GM04504 (cell line): ENCODE measurements around the gene FBN2.

Experiments
- DNase-seq: peaks from one replicate; pipeline ENCODE4 v3.0.0-alpha.2; 2012; ENCODE audit warnings: low read depth

FBN2 gene

DNA sequence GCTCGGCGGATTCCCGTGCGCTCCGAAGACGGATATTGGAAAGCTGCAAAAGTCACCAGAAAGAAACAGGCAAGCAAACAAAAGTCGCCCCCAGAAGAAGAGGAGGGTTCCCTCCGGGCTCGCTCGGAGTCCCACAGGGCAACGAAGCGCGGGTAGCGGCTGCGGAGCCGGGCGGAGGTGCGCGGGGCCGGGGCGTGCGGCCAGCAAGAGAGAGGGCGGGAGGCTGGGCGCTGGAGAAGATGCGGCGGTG is at the start of gene FBN2:
FBN2 (minus strand) TSS at position 246 of the 250 bp plus-strand sequence. CDS start 642 bp downstream, outside the sequence.
- no peak for DNase-seq

DNA sequence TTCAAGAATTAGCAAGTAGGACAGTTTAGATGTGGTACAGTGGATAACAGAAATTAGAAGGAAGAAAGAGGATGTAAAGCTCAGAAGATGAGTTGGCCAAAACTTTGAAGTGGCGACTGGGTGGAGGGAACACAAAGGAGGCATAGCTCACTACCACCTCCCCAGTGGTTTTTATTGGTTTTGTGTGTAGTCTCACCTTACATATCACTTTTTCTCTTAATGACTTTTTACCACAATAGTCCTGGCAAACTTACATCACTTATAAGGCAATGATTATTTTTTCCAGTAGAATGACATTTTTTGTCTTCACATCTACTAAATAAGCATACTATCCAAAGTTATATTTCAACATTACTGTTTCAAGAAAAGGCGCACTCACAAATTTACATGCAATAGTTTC is 49.2 kb upstream of the FBN2 start:
- no peak for DNase-seq

DNA sequence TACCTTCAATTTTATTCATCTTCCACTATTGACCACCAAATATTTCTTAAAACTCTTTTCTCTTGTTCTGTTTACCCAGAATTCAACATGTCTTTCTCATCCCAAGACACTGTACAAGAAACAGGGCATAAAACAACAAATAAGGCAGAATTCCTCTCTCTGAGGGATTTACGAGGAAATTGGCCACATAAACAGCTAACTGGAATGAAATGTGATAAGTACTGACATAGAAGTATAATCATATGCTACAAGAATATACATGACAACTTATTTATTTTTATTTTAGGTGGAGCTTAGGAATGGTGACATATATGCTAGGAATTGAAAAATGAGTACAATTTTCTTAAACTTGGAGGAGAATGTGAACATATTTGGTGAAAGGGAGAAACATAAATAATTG is 48.8 kb upstream of the FBN2 start:
- DNase-seq = no peak

DNA sequence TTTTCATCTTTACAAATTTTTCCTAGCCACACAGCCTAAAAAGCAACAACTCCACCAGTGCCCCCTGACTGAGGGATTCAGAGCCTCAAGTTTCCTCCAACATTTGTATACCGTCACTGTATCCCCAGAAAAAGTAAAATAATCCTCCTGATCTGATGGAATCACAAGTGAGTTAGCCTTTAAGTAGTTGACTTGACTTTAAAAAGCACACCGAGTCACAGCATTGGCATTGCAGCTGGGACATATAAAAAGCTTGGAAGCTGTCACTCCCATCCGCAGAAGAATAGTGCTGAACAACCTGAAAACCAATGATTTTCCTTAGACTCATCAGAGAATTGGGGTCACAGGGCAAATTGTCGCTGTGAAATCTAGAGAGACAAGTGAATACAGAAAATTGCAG is 41.6 kb upstream of the FBN2 start:
- no peak for DNase-seq

DNA sequence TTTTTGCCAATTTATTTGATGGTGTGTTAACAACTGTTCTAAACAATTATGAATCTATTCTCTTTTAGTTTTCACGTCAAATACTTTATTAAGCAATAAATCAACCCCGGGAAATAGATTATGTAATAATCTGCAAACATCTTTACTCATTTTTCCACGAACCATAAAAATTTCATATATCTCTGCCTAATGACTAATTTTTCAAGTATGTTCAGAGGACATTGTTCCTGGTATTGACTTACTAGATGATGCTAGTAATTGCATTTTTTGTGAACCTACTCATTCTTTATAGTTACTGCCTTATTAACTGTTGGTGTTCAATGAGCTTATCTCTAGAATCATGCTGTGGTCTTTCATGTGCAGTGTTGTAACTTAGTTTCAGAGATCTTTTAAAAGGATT is 41.0 kb upstream of the FBN2 start:
- DNase-seq = peak; percentile 2

DNA sequence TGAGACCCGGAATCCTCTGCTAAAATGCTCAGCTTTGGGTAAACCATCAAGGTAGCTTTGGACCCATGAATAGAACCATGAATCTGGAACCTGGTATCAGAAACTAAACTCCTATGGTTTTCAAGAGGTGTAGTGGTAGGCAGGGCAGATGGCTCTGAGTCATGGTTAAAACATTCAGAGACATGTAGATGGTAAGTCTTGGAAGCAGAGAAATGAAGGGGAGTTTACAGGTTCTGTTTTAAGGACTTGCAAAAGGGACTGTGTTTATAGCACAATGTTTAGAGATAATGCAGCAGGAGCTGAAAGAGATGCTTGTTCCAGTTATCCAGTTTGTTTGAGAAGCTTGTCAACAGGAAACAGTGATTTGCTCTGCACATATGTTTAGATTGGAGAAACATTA is 36.0 kb upstream of the FBN2 start:
- DNase-seq = no peak

DNA sequence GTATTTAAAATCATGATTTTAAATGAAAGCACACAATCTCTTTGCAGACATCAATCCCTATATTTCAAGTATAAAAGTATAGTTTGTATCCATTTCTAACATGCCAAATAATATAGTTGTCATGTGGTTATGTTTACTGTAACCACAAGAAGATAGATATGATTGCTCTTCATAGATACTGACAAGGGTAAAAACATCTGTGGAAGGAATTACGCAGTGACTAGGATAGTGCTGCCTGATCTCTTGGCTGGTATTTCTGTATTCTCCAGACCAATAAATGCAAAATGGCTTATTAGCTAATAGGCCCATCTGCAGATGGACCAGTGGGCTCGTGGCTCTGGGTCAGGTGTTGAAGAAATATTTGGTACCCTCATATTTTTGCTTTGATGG is 34.9 kb upstream of the FBN2 start:
- DNase-seq = no peak

DNA sequence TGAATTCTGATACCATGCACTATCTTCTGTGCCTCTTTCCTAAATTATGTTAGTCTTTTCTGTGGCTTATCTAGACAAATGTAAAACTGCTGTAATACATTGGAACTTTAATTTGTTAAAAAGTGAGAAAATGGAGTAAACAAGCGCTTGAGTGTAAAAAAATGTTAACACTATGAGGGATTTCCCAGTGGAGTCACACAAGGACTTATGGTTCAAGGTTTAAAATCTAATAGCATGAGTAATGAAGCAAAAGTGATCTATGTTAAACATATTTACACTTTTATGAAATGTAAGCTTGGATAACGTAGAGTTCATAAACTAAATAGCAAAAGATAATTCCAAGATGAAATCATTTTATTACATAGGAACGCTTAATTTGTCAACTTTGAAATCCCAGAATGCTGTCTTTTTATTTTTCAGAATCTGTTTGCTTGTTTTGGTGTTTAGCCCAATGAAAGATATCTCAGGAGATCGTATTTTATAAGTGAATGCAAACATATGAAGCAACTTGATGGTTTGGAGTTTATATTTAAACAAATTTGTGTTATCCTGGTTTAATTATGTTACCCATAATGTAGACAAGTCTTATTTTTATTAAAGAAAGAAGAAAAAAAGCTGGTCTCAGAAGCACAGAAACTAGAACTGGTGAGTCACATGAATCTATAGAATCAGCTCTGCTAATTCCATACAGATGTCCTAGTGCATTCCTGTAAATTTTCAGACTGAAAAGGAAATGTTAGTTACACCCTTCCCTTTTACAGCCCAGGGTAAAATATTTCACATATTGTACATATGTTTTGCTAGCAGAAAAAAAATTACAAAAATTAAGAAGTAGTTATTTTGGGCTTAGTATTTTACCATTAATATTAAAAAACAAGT is 34.2 kb upstream of the FBN2 start:
- DNase-seq = no peak

DNA sequence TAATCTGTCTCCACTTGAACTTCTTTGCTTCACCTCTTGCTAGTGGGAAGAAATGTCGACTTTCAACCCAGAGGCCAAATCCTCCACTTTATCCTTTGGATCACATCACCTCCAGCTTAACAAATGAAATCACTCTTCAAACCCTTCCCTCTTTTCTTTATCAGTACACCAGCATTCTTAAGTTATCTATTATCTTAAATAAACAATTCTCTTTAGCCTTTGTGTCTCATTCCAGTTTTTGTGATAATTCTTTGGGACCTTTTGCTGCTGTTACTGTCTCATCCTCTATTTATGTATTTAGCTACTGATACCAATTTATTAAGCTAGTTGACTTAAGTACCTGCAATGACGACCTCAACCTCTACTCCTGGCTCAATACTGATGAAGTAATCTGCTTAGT is 28.1 kb upstream of the FBN2 start:
- no peak for DNase-seq

DNA sequence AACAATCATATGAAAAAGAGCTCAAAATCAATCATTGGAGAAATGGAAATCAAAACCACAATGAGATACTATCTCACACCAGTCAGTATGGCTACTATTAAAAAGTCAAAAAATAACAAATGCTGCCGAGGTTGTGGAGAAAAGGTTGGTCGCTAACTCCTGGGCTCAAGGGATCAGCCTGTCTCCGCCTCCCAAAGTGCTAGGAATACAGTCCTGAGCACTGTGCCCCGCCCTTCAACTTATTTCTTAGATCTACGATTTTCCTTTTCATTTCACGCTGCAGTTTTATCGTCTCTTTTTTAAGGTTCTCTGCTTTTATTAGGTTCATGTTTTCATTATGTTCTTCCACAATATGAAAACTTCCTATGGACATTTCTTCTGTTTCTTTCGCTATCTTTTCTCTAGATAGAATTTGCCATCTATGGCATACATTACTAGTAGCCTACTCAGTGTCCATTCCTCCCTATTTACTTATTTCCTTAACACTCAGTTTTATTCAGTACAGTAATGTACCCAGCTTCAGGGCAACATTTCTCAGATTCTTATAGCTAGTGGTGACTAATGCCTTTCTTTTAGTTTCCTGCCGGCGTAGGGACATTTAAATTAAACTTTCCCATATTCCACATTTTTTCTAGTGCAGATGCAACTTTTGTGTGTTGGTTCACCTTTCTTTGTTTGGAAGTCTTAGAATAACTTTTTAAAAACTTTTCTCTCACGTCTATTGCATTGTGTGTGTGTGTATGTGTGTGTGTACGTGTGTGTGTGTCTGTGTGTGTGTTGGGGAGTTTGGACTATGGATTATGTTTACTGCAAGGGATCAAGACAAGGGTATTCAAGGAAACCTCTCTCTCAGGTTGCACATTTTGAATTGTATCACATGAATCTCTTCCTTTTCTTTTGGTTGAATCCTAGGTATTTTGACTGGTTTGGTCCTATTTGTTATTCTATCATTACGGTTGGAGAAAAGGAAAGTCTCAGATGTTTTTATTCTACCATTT is 21.6 kb upstream of the FBN2 start:
- DNase-seq = no peak

DNA sequence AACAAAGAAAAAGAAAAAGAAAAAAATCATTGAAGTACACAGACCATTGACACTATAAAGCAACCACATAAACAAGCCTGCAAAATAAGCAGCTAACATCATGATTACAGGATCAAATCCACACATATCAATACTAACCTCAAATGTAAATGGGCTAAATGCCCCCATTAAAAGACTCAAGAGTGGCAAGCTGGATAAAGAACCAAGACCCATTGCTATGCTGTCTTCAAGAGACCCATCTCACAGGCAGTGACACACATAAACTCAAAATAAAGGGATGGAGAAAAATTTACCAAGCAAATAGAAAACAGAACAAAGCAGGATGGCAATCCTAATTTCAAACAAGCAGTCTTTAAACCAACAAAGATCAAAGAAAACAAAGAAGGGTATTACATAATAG is 15.7 kb upstream of the FBN2 start:
- DNase-seq = no peak

DNA sequence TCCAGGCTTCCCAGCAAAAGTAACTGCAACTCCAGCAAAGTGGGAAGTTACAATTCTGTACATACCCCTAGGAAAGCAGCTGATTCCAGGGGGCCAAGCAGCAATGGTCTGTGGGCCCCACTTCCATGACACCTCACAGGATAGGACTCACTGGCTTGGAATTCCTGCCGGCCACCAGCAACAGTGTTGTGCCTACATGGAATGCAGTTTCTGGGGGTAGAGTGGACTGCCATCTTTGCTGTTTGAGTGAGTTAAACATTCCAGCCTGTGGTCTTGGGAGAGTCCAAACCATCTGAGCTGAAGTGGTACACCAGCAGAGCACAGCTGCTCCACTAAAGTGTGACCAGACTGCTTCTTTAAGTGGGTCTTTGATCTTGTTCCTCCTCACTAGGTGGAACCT is 13.4 kb upstream of the FBN2 start:
- no peak for DNase-seq

DNA sequence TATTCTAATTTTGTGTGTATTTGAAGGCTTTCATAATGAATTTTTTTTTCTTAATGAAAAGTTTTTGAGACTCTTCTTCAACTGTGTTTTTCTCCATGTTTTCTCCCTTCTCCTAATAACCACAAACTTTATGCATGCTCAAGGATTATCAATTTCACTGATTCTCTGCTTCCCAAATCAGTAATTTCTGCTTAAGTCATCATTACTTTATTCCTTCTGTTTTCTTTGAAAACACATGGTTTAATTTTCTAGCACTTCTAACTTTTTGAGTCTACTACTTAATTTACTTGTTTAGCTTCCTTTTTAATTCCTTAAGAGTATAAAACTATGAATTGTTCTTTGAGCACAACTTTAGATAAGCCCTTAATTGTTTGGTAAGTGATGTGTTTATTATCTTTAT is 11.5 kb upstream of the FBN2 start:
- no peak for DNase-seq

DNA sequence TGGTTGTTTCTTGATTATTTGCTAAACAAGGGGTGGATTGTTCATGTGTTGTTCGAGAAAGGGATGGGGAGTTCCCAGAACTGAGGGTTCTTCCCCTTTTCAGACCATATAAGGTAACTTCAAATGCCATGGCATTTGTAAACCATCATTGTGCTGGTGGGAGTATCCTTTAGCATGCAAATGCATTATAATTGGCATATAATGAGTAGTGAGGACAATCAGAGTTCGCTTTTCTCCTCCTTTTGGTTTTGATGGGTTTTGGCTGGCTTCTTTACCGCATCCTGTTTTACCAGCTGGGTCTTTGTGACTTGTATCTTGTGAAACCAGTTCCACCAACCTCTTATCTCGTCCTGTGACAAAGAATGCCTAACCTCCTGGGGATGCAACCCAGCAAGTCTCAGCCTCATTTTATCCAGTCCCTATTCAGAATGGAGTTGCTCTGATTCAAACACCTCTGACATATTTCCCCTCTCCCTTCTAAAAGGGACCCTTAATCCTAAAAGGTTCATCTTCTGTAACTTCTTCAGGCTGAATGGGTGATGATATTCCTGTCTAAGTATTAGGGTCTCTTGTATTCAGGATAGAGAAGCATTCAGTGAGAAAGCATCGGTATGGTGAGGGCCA is 8.7 kb upstream of the FBN2 start:
- DNase-seq = no peak

DNA sequence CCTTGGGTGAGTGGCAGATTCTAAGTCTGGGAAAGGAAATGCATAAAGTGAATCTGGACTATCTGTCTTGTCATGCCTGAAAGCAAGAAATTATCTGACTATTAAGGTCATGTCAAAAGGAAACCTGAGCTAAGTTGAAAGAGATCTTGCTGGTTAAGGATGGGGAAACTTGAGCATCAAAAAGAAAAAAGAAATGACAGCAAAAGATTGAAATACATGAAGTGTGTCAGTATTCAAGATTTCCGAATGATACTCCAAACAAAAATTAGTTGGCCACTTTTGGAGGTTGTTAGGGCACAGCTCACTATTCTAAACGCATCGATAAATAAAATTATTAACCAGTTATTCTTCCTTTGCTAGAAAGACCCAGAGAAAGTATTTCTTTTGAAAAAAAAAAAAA is 3.3 kb upstream of the FBN2 start:
- DNase-seq = no peak

DNA sequence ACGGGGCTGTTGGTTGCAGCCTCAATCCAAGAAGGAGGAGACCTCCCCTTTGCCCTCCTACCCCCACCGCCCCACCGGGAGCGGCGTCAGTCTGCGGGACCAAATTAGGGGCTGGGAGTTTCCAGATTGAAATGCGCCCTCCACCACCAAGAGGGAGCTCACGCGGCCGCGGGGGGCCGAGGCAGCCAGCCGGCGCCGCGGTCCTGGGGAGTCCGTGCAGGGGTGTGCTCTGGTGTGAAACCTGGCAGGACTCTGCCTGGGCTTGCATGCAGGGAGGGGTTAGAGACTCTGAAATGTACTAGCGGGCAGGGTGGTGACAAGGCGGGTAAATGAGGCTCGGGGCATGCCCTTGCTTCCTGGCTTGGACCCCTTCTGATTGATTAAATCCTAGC is 989 bp upstream of the FBN2 start:
- no peak for DNase-seq

DNA sequence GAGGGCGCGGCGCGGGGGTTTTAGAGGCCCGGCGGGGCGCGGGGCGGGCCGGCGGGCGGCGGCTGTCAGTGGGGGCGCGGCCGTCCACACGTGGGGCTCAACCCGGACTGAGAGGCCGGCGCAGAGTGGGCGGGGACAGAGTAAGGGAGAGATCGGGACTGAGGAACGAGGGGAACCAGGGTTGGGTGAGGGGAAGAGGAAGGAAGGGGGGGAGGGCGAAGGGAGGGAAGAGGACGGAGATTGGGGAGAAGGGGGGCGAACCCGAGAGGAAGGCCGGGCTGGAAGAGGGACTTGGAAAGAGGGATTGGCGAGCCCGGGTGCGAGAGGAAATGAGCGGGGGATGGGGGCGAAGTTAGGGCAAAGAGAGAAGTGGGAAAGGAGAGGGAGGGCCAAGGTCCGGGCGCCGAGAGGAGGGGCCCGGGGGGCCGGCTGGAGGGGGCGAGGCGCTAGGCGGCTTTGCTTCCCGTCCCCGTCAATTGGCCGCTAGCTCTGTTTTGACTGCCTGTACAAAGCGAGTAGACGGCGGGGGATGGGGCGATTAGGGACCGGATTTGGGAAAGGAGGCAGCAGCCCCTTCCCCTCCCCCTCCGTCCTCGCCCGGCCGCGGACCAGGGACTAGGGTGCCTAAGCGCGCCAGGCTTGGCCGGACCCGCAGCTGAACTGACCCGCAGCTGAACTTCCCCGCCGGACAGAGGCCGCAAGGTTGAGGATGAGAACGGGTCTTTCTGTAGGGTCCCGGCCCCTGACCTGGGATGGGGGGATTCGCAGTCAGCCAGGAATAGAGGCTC is 399 bp upstream of the FBN2 start:
- no peak for DNase-seq

DNA sequence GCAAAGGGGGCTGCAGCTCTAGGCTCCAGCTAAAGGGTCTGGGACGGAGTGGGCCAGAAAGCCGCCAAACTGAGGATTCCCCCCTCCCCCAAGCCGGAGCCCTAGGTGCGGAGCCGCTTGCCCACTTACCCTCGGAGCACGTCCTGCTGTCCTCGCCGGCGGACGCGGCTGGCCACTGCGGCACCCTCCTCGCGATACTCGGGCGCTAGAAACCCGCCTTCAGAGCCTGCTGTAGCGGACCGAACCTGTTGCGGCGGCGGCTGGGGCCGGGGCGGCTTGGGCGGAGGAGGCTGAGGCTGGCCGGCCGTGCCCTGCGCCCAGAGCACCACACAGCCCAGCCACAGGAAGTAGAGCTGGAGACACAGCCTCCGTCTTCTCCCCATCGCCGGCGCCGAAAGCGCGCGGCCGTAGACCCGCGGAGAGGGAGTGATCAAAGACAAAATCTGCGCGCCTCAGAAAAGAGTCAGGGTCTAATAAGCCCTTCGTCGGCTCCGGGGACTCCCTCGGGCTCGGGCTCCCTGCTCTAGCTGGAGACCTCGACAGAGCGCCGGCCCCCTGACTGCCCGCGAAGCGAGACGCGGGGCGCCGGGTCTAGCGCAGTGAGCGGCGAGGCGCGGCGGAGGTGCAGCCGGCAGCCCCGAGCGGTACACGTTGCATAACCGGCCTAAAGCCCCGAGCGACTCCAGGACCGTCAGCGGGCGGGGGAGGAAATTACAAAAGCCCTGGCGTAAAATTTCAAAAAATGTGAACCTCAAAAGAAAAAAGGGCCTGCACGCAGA is 635 bp downstream of the FBN2 start:
- no peak for DNase-seq

DNA sequence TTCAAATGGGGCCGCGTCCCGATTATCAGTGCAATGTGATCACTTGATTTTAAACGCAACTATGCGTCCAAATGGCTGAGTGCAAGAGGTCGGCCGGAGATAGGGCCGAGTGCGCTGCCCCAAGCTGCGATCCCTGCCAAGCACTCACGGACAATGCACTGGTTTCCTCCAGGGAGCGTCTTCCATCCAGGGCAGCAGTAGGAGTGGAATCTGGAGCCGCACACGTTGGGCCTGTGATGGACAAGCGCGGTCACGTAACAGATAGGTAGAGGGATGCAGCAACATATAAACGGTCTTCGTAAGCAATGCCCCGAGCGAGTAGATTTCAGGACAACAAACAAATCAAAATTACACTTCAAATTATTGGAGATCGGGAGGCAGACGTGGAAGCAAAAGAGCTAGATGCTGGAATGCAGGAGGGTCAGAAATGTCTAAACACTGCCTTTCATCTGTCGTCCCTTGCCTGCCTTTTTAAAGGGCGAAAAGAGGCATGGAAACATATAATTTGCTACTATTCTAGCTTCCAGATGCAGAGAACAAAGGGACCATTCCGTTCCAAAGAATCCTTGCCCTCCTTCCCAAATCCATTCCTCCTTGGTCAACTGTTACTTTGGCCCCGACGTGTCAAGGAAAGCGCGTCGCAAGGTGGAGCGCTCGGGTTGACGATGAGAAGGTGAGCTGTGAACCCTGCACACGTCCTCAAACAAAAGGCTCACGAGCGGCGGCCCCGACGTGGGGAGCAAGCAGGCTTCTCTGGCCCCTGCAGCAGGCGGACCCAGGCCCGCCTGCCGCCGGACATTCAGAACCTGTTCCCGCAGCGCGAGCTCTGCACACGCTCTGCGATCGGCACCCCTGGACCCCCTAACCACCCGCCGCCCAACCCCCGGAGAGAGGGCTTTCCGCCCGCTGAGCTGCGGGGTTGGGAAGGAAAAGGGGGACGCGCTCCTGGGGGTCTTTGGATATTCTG is 1.5 kb downstream of the FBN2 start:
- no peak for DNase-seq

DNA sequence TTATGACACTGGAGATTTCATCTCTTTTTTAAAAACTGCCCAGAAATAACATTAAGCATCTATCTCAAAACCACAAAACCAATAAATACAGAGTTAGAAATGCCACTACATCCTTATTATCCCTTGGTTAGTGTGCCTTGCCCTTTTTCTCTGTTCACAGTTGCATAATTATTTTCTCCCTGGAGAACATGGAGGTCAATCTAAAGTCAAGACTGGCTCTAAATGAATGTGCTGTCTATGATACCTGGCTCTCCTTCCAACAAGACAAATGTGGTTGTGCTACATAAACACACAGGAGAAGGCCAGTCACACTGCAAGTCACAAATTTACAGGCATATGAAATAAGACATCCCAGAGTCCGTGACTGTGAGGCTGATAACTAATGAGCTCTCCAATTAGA is 2.8 kb downstream of the FBN2 start:
- no peak for DNase-seq
